PFSK-1 (cell line): ENCODE measurements around the gene GDPD5.
A peak's percentile ranks its signal among the peaks of the same experiment; 100 is the strongest.

Experiments
- FOXP2 ChIP-seq: optimal IDR thresholded peaks from 2 replicates; pipeline ENCODE3; 2011; ENCODE audit warnings: borderline replicate concordance, control low read depth, inconsistent platforms; ENCODE audit not compliant: insufficient read depth; ENCODE audit errors: extremely low read length, extremely low read depth
- POLR2AphosphoS5 ChIP-seq: IDR thresholded peaks from 2 replicates; pipeline ENCODE4 v1.6.1; 2012; ENCODE audit warnings: low read depth, mild to moderate bottlenecking, control low read depth, low read length, moderate library complexity
- SIN3A ChIP-seq: IDR thresholded peaks from 2 replicates; pipeline ENCODE4 v1.6.1; 2012; ENCODE audit warnings: mild to moderate bottlenecking, low read length, moderate library complexity, borderline replicate concordance; ENCODE audit not compliant: insufficient read depth
- TAF1 ChIP-seq: IDR thresholded peaks from 2 replicates; pipeline ENCODE4 v1.6.1; 2012; ENCODE audit warnings: low read length, control low read depth, borderline replicate concordance; ENCODE audit not compliant: insufficient read depth
- TF ChIP-seq, protein P1 (sequence below), 2 experiments: IDR thresholded peaks; 2 replicates each; pipeline versions ENCODE4 v1.6.1 to v1.8.0; 2011 to 2012; ENCODE audit warnings: low read depth in 2 of 2, low read length in 2 of 2, control low read depth in 1 of 2, inconsistent platforms in 1 of 2, mild to moderate bottlenecking in 1 of 2, moderate library complexity in 1 of 2; ENCODE audit not compliant: insufficient read depth in 1 of 2

Gene GDPD5

DNA sequence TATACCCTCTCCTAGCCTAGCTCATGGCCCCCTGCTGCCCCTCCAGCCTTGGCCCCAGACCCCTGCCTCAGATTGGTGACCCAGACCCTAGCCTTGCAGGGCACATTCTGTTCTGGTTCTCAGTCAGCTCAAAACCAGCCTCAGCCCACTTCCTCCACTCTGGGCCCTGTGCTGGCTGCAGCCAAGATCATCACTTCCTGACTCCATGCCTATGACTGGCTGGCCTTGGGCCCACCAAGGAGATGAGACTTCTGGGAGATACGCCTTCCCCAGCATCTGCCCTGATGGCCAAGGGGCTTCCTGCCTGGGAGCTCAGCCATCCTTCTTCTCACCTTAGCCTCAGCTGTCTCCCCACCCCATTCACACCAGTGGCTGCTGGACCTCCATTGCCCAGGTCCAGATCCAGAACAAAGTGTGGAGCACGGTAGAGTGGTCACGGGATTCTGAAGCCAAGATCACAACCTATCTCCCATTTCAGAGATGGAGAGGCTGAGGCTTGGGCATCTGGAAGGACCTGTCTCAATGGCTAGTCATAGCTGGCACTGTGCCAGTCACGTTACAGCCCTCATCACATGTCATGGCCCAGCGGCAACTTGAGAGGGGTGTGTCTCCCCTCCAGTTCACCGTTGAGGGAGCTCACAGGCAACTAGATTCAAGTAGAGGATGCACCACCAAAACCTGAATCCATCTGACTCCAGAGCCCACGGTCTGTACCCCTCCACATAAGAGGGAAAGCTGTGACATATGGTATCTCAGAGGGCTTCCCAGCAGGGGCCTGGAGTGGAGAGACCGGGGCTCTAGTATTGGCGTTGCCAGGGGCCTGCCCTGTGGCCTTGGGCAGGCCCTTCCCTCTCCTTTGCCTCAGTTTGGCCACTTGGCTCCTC, 49.7 kb downstream of the GDPD5 start:
- TF ChIP-seq POLR2AphosphoS5 (0 out of 2 replicates have a peak, but pooled peaks have one; percentile 18), TAF1 (no peak)

DNA sequence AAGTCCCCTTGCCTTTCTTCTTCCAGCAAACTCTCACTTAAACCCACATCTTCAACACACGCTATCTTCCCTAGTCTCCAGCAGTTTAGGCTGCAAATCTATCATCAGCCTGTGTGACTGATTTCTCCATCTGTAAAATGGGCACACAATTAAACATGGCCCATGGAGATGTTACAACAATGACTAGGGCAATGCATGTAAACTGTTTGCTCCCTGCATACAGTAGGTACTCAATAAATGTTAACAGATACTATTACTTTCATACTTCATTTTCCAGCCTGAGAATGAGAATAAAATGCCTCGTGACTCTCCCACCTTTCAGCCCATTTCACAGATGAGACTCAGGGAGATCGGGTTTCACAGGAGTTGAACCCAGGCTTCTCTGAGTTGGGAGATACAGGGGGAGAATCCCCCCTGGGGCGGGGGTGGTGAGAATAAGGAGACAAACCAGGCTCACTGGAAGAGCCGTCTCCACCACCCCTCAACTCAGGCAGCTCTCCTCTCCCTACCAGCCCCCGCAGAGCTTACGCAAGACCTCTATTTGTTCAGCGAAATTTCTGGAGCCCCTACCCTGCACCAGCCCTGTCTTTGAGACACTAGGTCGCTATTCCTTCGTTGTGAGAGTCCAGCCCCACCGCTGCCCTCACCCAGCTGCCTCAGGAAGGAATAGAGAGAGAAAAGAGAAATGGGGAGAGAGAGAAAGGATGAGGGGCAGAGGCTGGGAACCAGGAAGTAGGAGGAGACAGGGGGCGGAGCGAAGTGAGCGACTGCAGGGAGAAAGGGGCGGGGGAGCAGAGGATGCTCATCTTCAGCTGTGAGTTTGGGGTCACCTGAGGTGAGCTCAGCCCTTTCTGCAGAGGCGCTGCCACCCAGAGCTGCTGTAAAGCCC, 50.6 kb downstream of the GDPD5 start:
- TF ChIP-seq POLR2AphosphoS5 (peak; percentile 74), FOXP2 (no peak)

DNA sequence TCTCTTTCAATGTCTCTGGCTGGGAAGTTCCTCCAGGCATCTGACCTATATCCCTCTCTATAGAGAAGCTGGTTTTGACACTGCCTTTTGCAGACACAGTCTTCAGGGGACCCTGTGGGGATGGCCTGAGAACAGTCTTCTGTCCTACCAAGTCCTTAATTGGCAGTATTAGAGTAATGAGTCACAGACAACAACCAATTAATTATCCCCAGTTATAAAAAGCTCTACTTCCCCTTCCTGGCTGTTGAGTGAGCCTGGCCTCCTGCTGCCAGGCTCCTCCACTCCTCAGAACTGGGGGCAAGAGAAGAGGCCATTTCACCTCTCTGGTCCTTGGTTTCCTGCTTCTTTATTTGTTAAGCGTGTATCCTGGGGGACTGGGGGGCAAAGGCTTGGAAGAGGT, 51.5 kb downstream of the GDPD5 start:
- TF ChIP-seq SIN3A (no peak), POLR2AphosphoS5 (peak; percentile 39; the same call in 1 of the 2 replicates), FOXP2 (no peak), TAF1 (no peak; the same call in 1 of the 2 replicates)
- TF ChIP-seq, protein P1, sequence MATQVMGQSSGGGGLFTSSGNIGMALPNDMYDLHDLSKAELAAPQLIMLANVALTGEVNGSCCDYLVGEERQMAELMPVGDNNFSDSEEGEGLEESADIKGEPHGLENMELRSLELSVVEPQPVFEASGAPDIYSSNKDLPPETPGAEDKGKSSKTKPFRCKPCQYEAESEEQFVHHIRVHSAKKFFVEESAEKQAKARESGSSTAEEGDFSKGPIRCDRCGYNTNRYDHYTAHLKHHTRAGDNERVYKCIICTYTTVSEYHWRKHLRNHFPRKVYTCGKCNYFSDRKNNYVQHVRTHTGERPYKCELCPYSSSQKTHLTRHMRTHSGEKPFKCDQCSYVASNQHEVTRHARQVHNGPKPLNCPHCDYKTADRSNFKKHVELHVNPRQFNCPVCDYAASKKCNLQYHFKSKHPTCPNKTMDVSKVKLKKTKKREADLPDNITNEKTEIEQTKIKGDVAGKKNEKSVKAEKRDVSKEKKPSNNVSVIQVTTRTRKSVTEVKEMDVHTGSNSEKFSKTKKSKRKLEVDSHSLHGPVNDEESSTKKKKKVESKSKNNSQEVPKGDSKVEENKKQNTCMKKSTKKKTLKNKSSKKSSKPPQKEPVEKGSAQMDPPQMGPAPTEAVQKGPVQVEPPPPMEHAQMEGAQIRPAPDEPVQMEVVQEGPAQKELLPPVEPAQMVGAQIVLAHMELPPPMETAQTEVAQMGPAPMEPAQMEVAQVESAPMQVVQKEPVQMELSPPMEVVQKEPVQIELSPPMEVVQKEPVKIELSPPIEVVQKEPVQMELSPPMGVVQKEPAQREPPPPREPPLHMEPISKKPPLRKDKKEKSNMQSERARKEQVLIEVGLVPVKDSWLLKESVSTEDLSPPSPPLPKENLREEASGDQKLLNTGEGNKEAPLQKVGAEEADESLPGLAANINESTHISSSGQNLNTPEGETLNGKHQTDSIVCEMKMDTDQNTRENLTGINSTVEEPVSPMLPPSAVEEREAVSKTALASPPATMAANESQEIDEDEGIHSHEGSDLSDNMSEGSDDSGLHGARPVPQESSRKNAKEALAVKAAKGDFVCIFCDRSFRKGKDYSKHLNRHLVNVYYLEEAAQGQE (IDR thresholded peaks at IDR 0.05; ENCODE audit: insufficient read depth in 1 of 2, low read depth in 2 of 2, low read length in 2 of 2) = no peak

DNA sequence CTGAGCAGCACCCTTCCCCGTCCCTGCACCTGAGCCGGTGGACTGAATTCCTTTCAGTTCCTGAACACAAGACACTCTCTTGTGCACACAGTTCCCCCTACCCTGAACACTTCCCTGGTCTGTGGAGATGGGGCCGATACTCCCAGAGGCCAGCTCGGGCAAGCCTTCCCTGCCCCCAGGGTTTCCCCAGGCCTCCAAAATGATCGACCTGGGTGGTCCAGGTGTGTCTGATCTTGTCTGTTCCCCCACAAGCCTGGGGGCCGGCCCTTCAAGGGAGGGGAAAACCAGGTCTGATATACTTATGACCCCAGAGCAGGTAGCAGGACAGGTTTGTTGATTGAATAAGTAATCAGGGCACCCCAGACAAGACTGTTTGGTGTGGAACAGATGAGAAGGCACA, 52.1 kb downstream of the GDPD5 start:
- TF ChIP-seq TAF1 (no peak), POLR2AphosphoS5 (no peak), SIN3A (no peak), FOXP2 (no peak)
- TF ChIP-seq, protein P1 (IDR thresholded peaks at IDR 0.05; ENCODE audit: insufficient read depth in 1 of 2, low read depth in 2 of 2, low read length in 2 of 2) = no peak

DNA sequence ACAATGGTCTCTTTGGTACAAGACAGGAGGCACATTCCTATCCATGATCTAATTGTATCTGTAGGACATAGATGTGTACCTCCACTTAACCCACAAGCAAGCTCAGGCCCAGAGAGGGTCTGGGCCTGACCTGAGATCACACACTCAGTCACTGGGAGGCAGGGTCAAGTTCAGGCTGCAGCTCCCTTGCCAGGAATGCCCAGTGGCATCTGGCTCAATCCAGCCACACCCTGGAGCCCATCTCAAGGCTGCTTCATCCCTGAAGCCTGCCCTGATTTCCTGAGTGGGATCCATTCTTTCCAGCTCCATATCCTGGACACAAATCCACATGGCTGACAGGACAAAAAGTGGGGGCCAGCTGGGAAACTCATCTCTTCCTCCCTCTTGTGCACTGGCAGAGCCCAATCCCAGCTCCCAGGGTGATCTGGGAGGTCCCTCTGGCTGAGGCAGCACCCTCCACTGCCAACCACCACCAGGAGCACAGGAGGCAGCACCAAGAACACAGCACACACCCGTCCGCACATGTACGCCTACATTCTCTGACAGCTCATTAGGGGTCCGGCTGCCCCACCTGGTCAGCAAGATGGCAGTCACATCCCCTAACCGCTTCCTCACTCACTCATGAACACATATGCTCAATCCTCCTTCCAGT, 53.5 kb downstream of the GDPD5 start:
- no peak for TF ChIP-seq SIN3A
- no peak for TF ChIP-seq TAF1
- TF ChIP-seq, protein P1 (IDR thresholded peaks at IDR 0.05; ENCODE audit: insufficient read depth in 1 of 2, low read depth in 2 of 2, low read length in 2 of 2) = no peak
